GM12874 (cell line): Measurements from ENCODE around the gene ZBTB7C.

Experiments used
- CTCF ChIP-seq: IDR thresholded peaks from 2 replicates; pipeline ENCODE4 v1.5.1; 2011; ENCODE audit warnings: low read depth, mild to moderate bottlenecking, control low read depth, low read length, moderate library complexity; ENCODE audit not compliant: insufficient read depth

Gene ZBTB7C

GRCh38 chr18:47995654-47996053, 413.5 kb downstream of the ZBTB7C start:
- TF ChIP-seq CTCF, result no peak

GRCh38 chr18:47993409-47993808, 415.8 kb downstream of the ZBTB7C start:
- no peak for TF ChIP-seq CTCF

- TF ChIP-seq CTCF, result no peak
Measured at GRCh38 chr18:47992976-47993375, 416.2 kb downstream of the ZBTB7C start.

- TF ChIP-seq CTCF, result no peak
Measured at GRCh38 chr18:47992266-47992665, 416.9 kb downstream of the ZBTB7C start.

GRCh38 chr18:47990981-47991380, 418.2 kb downstream of the ZBTB7C start:
- no peak for TF ChIP-seq CTCF

GRCh38 chr18:47987388-47987699, 421.8 kb downstream of the ZBTB7C start:
- TF ChIP-seq CTCF, result no peak

GRCh38 chr18:47986620-47987387, 422.4 kb downstream of the ZBTB7C start:
- TF ChIP-seq CTCF, result no peak
